Brain microvascular endothelial cell (primary cell): ENCODE measurements around the gene PLXNA2.

Experiments
- DNase-seq: peaks from one replicate; pipeline ENCODE4 v3.0.0-alpha.2; 2020
- H3K27ac ChIP-seq: fragments of 250-450 bp; sonication (Bioruptor Pico); 2 replicates; pipeline ENCODE4 v1.5.1; 2020; ENCODE audit warnings: mild to moderate bottlenecking, moderate library complexity
- H3K27me3 ChIP-seq: fragments of 250-450 bp; sonication (Bioruptor Pico); replicated peaks from 2 replicates; pipeline ENCODE4 v1.5.1; 2020; ENCODE audit warnings: mild to moderate bottlenecking
- H3K36me3 ChIP-seq: fragments of 250-450 bp; sonication (Bioruptor Pico); replicated peaks from 2 replicates; pipeline ENCODE4 v1.5.1; 2020; ENCODE audit warnings: mild to moderate bottlenecking
- H3K4me3 ChIP-seq: 2 replicates; pipeline ENCODE4 v1.5.1; 2011; ENCODE audit warnings: low read depth, mild to moderate bottlenecking, control low read depth, low read length, moderate library complexity
- CTCF ChIP-seq: IDR thresholded peaks from 2 replicates; pipeline ENCODE4 v1.5.1; 2011; ENCODE audit warnings: low read depth, mild to moderate bottlenecking, moderate library complexity, low read length, control low read depth, inconsistent platforms; ENCODE audit errors: missing control alignments
- in situ Hi-C: cut with HindIII; loops from 2 replicates; pipeline ENCODE4 v1.10.0; 2017; ENCODE audit warnings: low sequenced_read_pairs, low pct_ligation_motif_present

Gene PLXNA2

GRCh38 chr1:207978441-207978840 is 265.7 kb downstream of the PLXNA2 start:
- Histone ChIP-seq H3K4me3 (no peak overlapping the region), H3K27ac (no peak overlapping the region), H3K36me3 (no peaks in the 10 kb centered on the region), H3K27me3 (no peaks in the 10 kb centered on the region)
- in situ Hi-C loops, result no loop called here
- no peak for DNase-seq
- TF ChIP-seq CTCF, result no peak

GRCh38 chr1:207977876-207978275 is 266.3 kb downstream of the PLXNA2 start:
- H3K36me3 ChIP-seq, result no peaks in the 10 kb centered on the region
- TF ChIP-seq CTCF, result no peak
- no peak for DNase-seq

GRCh38 chr1:207973898-207974568 is 270.2 kb downstream of the PLXNA2 start:
- Histone ChIP-seq H3K4me3 (no peak overlapping the region), H3K27ac (no peak overlapping the region), H3K36me3 (no peaks in the 10 kb centered on the region), H3K27me3 (no peaks in the 10 kb centered on the region)
- no peak for DNase-seq
- TF ChIP-seq CTCF, result no peak
- in situ Hi-C loops, result no loop called here

More at GRCh38 chr1:207977876-207978275, 266.3 kb downstream of the PLXNA2 start:
- H3K27me3 ChIP-seq, result no peaks in the 10 kb centered on the region
- H3K27ac ChIP-seq, result no peak overlapping the region
- in situ Hi-C loops, result no loop called here
- no peak overlapping the region for H3K4me3 ChIP-seq

- Histone ChIP-seq H3K27ac (no peak overlapping the region), H3K36me3 (no peaks in the 10 kb centered on the region), H3K4me3 (no peak overlapping the region), H3K27me3 (no peaks in the 10 kb centered on the region)
- in situ Hi-C loops, result no loop called here
- no peak for DNase-seq
- no peak for TF ChIP-seq CTCF
These were observed 271.8 kb downstream of the PLXNA2 start for GRCh38 chr1:207972337-207972736.
